Activated naive CD8-positive, alpha-beta T cell treated with anti-CD3 and anti-CD28 coated beads for 36 hours (primary cell): Measurements from ENCODE around the gene MTHFD2. TPM values are rescaled to one million over a fixed set of nuclear protein-coding genes. Genes with fewer than 3 reads are reported as not detected.
"Not testable (repeated sequence)": the region's sequence is repeated elsewhere in the genome, so short reads cannot be mapped to it uniquely, and the experiment has no call there.

Source experiments
- DNase-seq: peaks from one replicate; pipeline ENCODE4 v3.0.0; 2021
- H3K27ac Mint-ChIP-seq: one replicate; pipeline ENCODE4 v1.8.0; 2022; ENCODE audit warnings: mild to moderate bottlenecking, moderate library complexity, mixed read lengths
- H3K27me3 Mint-ChIP-seq: one replicate; pipeline ENCODE4 v1.8.0; 2022; ENCODE audit warnings: mild to moderate bottlenecking, mixed read lengths
- H3K36me3 Mint-ChIP-seq: one replicate; pipeline ENCODE4 v1.8.0; 2021; ENCODE audit warnings: mild to moderate bottlenecking, mixed read lengths
- H3K4me1 Mint-ChIP-seq: one replicate; pipeline ENCODE4 v1.8.0; 2021; ENCODE audit warnings: mixed read lengths
- H3K4me3 Mint-ChIP-seq: one replicate; pipeline ENCODE4 v1.8.0; 2022; ENCODE audit warnings: mild to moderate bottlenecking, moderate library complexity, mixed read lengths
- H3K9me3 Mint-ChIP-seq: one replicate; pipeline ENCODE4 v1.8.0; 2022; ENCODE audit warnings: mixed read lengths
- total RNA-seq, 2 experiments: library from RNA; stranded (reverse); gene quantifications; one replicate each; pipeline ENCODE4 v1.2.3, GENCODE V29; 2021

The MTHFD2 gene
- total RNA-seq, 2 experiments from 2014 or later = 375 to 398 TPM

GRCh38 chr2:74186038-74186437, 12.4 kb upstream of the MTHFD2 start:
- peak; percentile 52 for DNase-seq
- peak overlapping the region; percentile 83 for H3K27ac Mint-ChIP-seq
- H3K36me3 Mint-ChIP-seq = no peaks in the 10 kb centered on the region
- no peak overlapping the region for H3K4me3 Mint-ChIP-seq
- peaks cover 13% of the 10 kb centered on the region for H3K4me1 Mint-ChIP-seq
- no peaks in the 10 kb centered on the region for H3K9me3 Mint-ChIP-seq
- peaks cover 1% of the 10 kb centered on the region for H3K27me3 Mint-ChIP-seq

- H3K4me3 Mint-ChIP-seq, H3K9me3 Mint-ChIP-seq, H3K27ac Mint-ChIP-seq: not testable (repeated sequence)
Observed at GRCh38 chr2:74186706-74187105, 11.7 kb upstream of the MTHFD2 start.

GRCh38 chr2:74188018-74188601, 10.3 kb upstream of the MTHFD2 start:
- no peaks in the 10 kb centered on the region for H3K9me3 Mint-ChIP-seq
- no peaks in the 10 kb centered on the region for H3K36me3 Mint-ChIP-seq
- H3K4me1 Mint-ChIP-seq = peaks cover 9% of the 10 kb centered on the region

More at GRCh38 chr2:74186706-74187105, 11.7 kb upstream of the MTHFD2 start:
- H3K36me3 Mint-ChIP-seq, H3K27me3 Mint-ChIP-seq, DNase-seq: not testable (repeated sequence)
- peaks cover 10% of the 10 kb centered on the region for H3K4me1 Mint-ChIP-seq

GRCh38 chr2:74188696-74189095, 9.7 kb upstream of the MTHFD2 start:
- H3K36me3 Mint-ChIP-seq = no peaks in the 10 kb centered on the region
- DNase-seq = no peak
- H3K27me3 Mint-ChIP-seq = peaks cover 4% of the 10 kb centered on the region
- H3K9me3 Mint-ChIP-seq = no peaks in the 10 kb centered on the region
- H3K27ac Mint-ChIP-seq = no peak overlapping the region
- H3K4me3 Mint-ChIP-seq = no peak overlapping the region
- peaks cover 9% of the 10 kb centered on the region for H3K4me1 Mint-ChIP-seq

More at GRCh38 chr2:74188018-74188601, 10.3 kb upstream of the MTHFD2 start:
- H3K27me3 Mint-ChIP-seq = peaks cover 4% of the 10 kb centered on the region
- no peak overlapping the region for H3K27ac Mint-ChIP-seq
- H3K4me3 Mint-ChIP-seq = no peak overlapping the region
- DNase-seq = no peak

- peaks cover 4% of the 10 kb centered on the region for H3K27me3 Mint-ChIP-seq
- H3K9me3 Mint-ChIP-seq = no peaks in the 10 kb centered on the region
- no peak overlapping the region for H3K4me3 Mint-ChIP-seq
- DNase-seq = no peak
- H3K4me1 Mint-ChIP-seq = no peaks in the 10 kb centered on the region
- H3K27ac Mint-ChIP-seq = no peak overlapping the region
- H3K36me3 Mint-ChIP-seq = no peaks in the 10 kb centered on the region
Observed at GRCh38 chr2:74191596-74192380, 6.6 kb upstream of the MTHFD2 start.

GRCh38 chr2:74194799-74195198, 3.6 kb upstream of the MTHFD2 start:
- Mint-ChIP-seq H3K36me3 (peaks cover 18% of the 10 kb centered on the region), H3K27ac (no peak overlapping the region), H3K4me3 (no peak overlapping the region), H3K4me1 (peaks cover 19% of the 10 kb centered on the region), H3K9me3 (no peaks in the 10 kb centered on the region), H3K27me3 (peaks cover 16% of the 10 kb centered on the region)
- DNase-seq = no peak

GRCh38 chr2:74197049-74197448, 1.4 kb upstream of the MTHFD2 start:
- Mint-ChIP-seq H3K4me3 (no peak overlapping the region), H3K4me1 (peaks cover 34% of the 10 kb centered on the region), H3K27ac (no peak overlapping the region), H3K9me3 (no peaks in the 10 kb centered on the region), H3K36me3 (peaks cover 37% of the 10 kb centered on the region), H3K27me3 (peaks cover 12% of the 10 kb centered on the region)
- DNase-seq = no peak

- no peak for DNase-seq
- Mint-ChIP-seq H3K4me1 (peaks cover 39% of the 10 kb centered on the region), H3K27me3 (peaks cover 12% of the 10 kb centered on the region), H3K27ac (peak overlapping the region; percentile 100), H3K4me3 (peak overlapping the region; percentile 99), H3K9me3 (no peaks in the 10 kb centered on the region), H3K36me3 (peaks cover 45% of the 10 kb centered on the region)
Observed at GRCh38 chr2:74198023-74198460, 373 bp upstream of the MTHFD2 start.

GRCh38 chr2:74199275-74199701, 873 bp downstream of the MTHFD2 start:
- peak overlapping the region; percentile 100 for H3K27ac Mint-ChIP-seq
- DNase-seq = no peak
- peaks cover 49% of the 10 kb centered on the region for H3K4me1 Mint-ChIP-seq
- H3K9me3 Mint-ChIP-seq = no peaks in the 10 kb centered on the region
- H3K36me3 Mint-ChIP-seq = peaks cover 52% of the 10 kb centered on the region
- H3K4me3 Mint-ChIP-seq = peak overlapping the region; percentile 99
- peaks cover 12% of the 10 kb centered on the region for H3K27me3 Mint-ChIP-seq

- peaks cover 58% of the 10 kb centered on the region for H3K36me3 Mint-ChIP-seq
- no peaks in the 10 kb centered on the region for H3K9me3 Mint-ChIP-seq
- H3K4me1 Mint-ChIP-seq = peaks cover 55% of the 10 kb centered on the region
- H3K4me3 Mint-ChIP-seq = peak overlapping the region; percentile 99
- H3K27me3 Mint-ChIP-seq = peaks cover 12% of the 10 kb centered on the region
- H3K27ac Mint-ChIP-seq = peak overlapping the region; percentile 100
- DNase-seq = no peak
Observed at GRCh38 chr2:74199871-74200305, 1.5 kb downstream of the MTHFD2 start.

- DNase-seq = no peak
- peaks cover 71% of the 10 kb centered on the region for H3K36me3 Mint-ChIP-seq
- peaks cover 68% of the 10 kb centered on the region for H3K4me1 Mint-ChIP-seq
- peak overlapping the region; percentile 99 for H3K4me3 Mint-ChIP-seq
- peak overlapping the region; percentile 78 for H3K27ac Mint-ChIP-seq
- peaks cover 12% of the 10 kb centered on the region for H3K27me3 Mint-ChIP-seq
- no peaks in the 10 kb centered on the region for H3K9me3 Mint-ChIP-seq
Observed at GRCh38 chr2:74201196-74201595, 2.8 kb downstream of the MTHFD2 start.

GRCh38 chr2:74201596-74201995, 3.2 kb downstream of the MTHFD2 start:
- Mint-ChIP-seq H3K27me3 (peaks cover 12% of the 10 kb centered on the region), H3K4me1 (peaks cover 72% of the 10 kb centered on the region), H3K36me3 (peaks cover 75% of the 10 kb centered on the region), H3K9me3 (no peaks in the 10 kb centered on the region), H3K27ac (peak overlapping the region; percentile 78), H3K4me3 (peak overlapping the region; percentile 99)
- no peak for DNase-seq

- peak overlapping the region; percentile 40 for H3K4me3 Mint-ChIP-seq
- H3K36me3 Mint-ChIP-seq = peaks cover 86% of the 10 kb centered on the region
- no peaks in the 10 kb centered on the region for H3K9me3 Mint-ChIP-seq
- no peak for DNase-seq
- H3K27ac Mint-ChIP-seq = peak overlapping the region; percentile 97
- peaks cover 69% of the 10 kb centered on the region for H3K4me1 Mint-ChIP-seq
- no peaks in the 10 kb centered on the region for H3K27me3 Mint-ChIP-seq
Observed at GRCh38 chr2:74204436-74204835, 6.0 kb downstream of the MTHFD2 start.

GRCh38 chr2:74205113-74205512, 6.7 kb downstream of the MTHFD2 start:
- peak overlapping the region; percentile 40 for H3K4me3 Mint-ChIP-seq
- H3K27me3 Mint-ChIP-seq = no peaks in the 10 kb centered on the region
- peaks cover 85% of the 10 kb centered on the region for H3K36me3 Mint-ChIP-seq
- peak overlapping the region; percentile 97 for H3K27ac Mint-ChIP-seq
- no peak for DNase-seq
- H3K4me1 Mint-ChIP-seq = peaks cover 68% of the 10 kb centered on the region
- no peaks in the 10 kb centered on the region for H3K9me3 Mint-ChIP-seq

GRCh38 chr2:74205596-74205995, 7.2 kb downstream of the MTHFD2 start:
- H3K4me1 Mint-ChIP-seq = peaks cover 65% of the 10 kb centered on the region
- peaks cover 82% of the 10 kb centered on the region for H3K36me3 Mint-ChIP-seq
- H3K27ac Mint-ChIP-seq = peak overlapping the region; percentile 97
- H3K4me3 Mint-ChIP-seq = peak overlapping the region; percentile 67
- H3K9me3 Mint-ChIP-seq = no peaks in the 10 kb centered on the region
- H3K27me3 Mint-ChIP-seq = no peaks in the 10 kb centered on the region
- DNase-seq = peak; percentile 36
